A549 (cell line): ENCODE data around the gene NUP210.

Experiments used
- CBX8 ChIP-seq: fragments of 200-600 bp; sonication (generic); IDR thresholded peaks from 2 replicates; pipeline ENCODE4 v1.6.1; 2016
- CEBPB ChIP-seq, 2 experiments: fragments of >200 bp in 1 of 2; sonication (Bioruptor Twin) in 1 of 2; formaldehyde crosslinking in 1 of 2; IDR thresholded peaks; 2 replicates each; pipeline ENCODE4 v1.6.1; 2012 to 2016
- ELK1 ChIP-seq: fragments of 150-350 bp; IDR thresholded peaks from 2 replicates; pipeline ENCODE4 v1.6.1; 2014; ENCODE audit warnings: low read depth, mild to moderate bottlenecking, low read length
- FOSL2 ChIP-seq, 2 experiments: fragments of 450-650 bp in 1 of 2; fragments of >200 bp in 1 of 2; sonication (Bioruptor Twin) in 1 of 2; formaldehyde crosslinking; IDR thresholded peaks; 2 replicates each; pipeline versions ENCODE4 v1.5.0 to v1.6.1; 2016 to 2020; ENCODE audit warnings: mild to moderate bottlenecking in 1 of 2, moderate library complexity in 1 of 2
- FOXS1 ChIP-seq: fragments of 250-450 bp; sonication (Bioruptor Pico); IDR thresholded peaks from 2 replicates; pipeline ENCODE4 v1.5.0; 2020; ENCODE audit warnings: mild to moderate bottlenecking, moderate library complexity
- NFE2L2 ChIP-seq: fragments of 150-350 bp; conservative IDR thresholded peaks from 2 replicates; pipeline ENCODE4 v1.6.1; 2014; ENCODE audit warnings: low read length
- POLR2A ChIP-seq: IDR thresholded peaks from 2 replicates; pipeline ENCODE4 v1.6.1; 2012; ENCODE audit warnings: mild to moderate bottlenecking, low read length
- RAD21 ChIP-seq, 2 experiments: fragments of >200 bp in 1 of 2; sonication (Bioruptor Twin) in 1 of 2; formaldehyde crosslinking in 1 of 2; IDR thresholded peaks in 1 of 2; conservative IDR thresholded peaks in 1 of 2; 2 replicates in 1 of 2; 3 replicates in 1 of 2; pipeline ENCODE4 v1.6.1; 2012 to 2018; ENCODE audit warnings: inconsistent platforms in 1 of 2
- REST ChIP-seq: fragments of 200-600 bp; sonication (generic); IDR thresholded peaks from 2 replicates; pipeline ENCODE4 v1.6.1; 2016; ENCODE audit warnings: antibody characterized with exemption, mild to moderate bottlenecking, moderate library complexity
- RNF2 ChIP-seq: fragments of 200-600 bp; sonication (generic); IDR thresholded peaks from 2 replicates; pipeline ENCODE4 v1.6.1; 2016; ENCODE audit warnings: low read depth, mild to moderate bottlenecking, antibody characterized with exemption, moderate library complexity, borderline replicate concordance
- TF ChIP-seq, protein P1 (sequence below): fragments of >200 bp; sonication (Bioruptor Twin); formaldehyde crosslinking; IDR thresholded peaks from 3 replicates; pipeline ENCODE4 v1.5.1; 2016
- TF ChIP-seq, protein P2 (sequence below): IDR thresholded peaks from 2 replicates; pipeline ENCODE4 v1.6.1; 2012; ENCODE audit warnings: low read depth, borderline replicate concordance
- TF ChIP-seq, protein P3 (sequence below): IDR thresholded peaks from 2 replicates; pipeline ENCODE4 v1.6.1; 2012

DNA sequence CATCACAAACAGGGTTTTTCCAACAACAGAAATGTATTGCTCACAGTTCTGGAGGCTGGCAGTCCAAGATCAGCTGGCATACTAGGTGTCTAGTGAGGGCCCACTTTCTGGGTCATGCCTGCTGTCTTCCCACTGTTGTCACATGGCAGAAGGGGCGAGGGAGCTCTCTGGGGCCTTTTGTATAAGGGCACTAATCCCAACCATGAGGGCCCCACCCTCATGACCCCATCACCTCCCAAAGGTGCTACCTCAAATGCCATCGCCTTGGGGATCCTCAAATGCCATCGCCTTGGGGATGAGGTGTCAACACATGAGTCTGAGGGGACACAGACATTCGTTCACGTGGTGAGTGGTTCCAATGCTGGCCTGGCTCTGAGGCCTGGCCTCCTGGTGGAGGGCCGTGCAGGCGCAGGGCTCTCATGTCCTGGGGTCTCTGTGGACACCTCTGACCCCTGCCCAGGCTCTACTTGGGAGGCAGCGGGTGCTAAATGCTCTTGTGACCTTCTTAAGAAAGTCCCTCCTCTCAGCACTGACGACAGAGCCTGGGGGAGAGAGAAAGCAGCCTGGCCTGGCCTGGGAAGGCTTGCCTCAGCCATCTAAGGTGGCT, 16.8 kb downstream of the NUP210 start:
- TF ChIP-seq, protein P1, sequence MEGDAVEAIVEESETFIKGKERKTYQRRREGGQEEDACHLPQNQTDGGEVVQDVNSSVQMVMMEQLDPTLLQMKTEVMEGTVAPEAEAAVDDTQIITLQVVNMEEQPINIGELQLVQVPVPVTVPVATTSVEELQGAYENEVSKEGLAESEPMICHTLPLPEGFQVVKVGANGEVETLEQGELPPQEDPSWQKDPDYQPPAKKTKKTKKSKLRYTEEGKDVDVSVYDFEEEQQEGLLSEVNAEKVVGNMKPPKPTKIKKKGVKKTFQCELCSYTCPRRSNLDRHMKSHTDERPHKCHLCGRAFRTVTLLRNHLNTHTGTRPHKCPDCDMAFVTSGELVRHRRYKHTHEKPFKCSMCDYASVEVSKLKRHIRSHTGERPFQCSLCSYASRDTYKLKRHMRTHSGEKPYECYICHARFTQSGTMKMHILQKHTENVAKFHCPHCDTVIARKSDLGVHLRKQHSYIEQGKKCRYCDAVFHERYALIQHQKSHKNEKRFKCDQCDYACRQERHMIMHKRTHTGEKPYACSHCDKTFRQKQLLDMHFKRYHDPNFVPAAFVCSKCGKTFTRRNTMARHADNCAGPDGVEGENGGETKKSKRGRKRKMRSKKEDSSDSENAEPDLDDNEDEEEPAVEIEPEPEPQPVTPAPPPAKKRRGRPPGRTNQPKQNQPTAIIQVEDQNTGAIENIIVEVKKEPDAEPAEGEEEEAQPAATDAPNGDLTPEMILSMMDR, result no peak
- TF ChIP-seq POLR2A (no peak), RAD21 (conservative IDR thresholded peaks at IDR 0.05 in 1 of 2, IDR thresholded peaks at IDR 0.05 in 1 of 2) (no peak), NFE2L2 (no peak), CBX8 (no peak), FOSL2 (IDR thresholded peaks at IDR 0.05) (no peak), FOSL2 (CRISPR knock-in tag; IDR thresholded peaks at IDR 0.05) (no peak), RNF2 (no peak), FOXS1 (no peak), ELK1 (no peak), REST (no peak), CEBPB (IDR thresholded peaks at IDR 0.05) (no peak)
- TF ChIP-seq, protein P2, sequence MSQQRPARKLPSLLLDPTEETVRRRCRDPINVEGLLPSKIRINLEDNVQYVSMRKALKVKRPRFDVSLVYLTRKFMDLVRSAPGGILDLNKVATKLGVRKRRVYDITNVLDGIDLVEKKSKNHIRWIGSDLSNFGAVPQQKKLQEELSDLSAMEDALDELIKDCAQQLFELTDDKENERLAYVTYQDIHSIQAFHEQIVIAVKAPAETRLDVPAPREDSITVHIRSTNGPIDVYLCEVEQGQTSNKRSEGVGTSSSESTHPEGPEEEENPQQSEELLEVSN, result no peak
- TF ChIP-seq, protein P3, sequence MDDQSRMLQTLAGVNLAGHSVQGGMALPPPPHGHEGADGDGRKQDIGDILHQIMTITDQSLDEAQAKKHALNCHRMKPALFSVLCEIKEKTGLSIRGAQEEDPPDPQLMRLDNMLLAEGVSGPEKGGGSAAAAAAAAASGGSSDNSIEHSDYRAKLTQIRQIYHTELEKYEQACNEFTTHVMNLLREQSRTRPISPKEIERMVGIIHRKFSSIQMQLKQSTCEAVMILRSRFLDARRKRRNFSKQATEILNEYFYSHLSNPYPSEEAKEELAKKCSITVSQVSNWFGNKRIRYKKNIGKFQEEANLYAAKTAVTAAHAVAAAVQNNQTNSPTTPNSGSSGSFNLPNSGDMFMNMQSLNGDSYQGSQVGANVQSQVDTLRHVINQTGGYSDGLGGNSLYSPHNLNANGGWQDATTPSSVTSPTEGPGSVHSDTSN, result no peak
